K562 (cell line): ENCODE measurements around the gene SEMA5A. TPM values are rescaled to one million over a fixed set of nuclear protein-coding genes. Genes with fewer than 3 reads are reported as not detected.

Experiments
- ATAC-seq: fragments of 200-7000 bp; cut with Tn5 transposase; 3 replicates; pipeline ENCODE4 v1.9.1; 2020; ENCODE audit warnings: moderate library complexity
- BruUV-seq: library from RNA; stranded (reverse); fragments of 400-500 nt; replicated peaks from 2 replicates; lab custom pipeline; 2021; lab: Mats Ljungman, UMichigan
- CTCF ChIA-PET: fragments of 300-600 bp; formaldehyde crosslinking; extraction: SDS; loops from one replicate; lab custom pipeline; 2021; ENCODE audit warnings: low intra/inter-chr PET ratio; lab: Yijun Ruan, JAX
- POLR2A ChIA-PET: fragments of 300-600, 350-650 bp; sonication (Branson Sonifier 250); formaldehyde crosslinking; extraction: SDS; loops from one replicate; lab custom pipeline; 2021; ENCODE audit warnings: antibody characterized with exemption, inconsistent platforms; lab: Yijun Ruan, JAX
- DNase-seq, 4 experiments: peaks; one replicate each; pipeline versions ENCODE4 v3.0.0 to v3.0.0-alpha.2; 2011 to 2018; ENCODE audit warnings: low spot score in 3 of 4, mixed read lengths in 3 of 4; ENCODE audit errors: extremely low read depth in 1 of 4
- FAIRE-seq: peaks from 2 replicates; lab custom pipeline; 2011; peaks lifted over from hg19 to GRCh38; lab: Jason Lieb, UNC
- H2AFZ ChIP-seq: 2 replicates; pipeline ENCODE4 v1.6.0; 2011; ENCODE audit warnings: low read depth, low read length, control low read depth, inconsistent platforms
- H3K27ac ChIP-seq: fragments of 200-600 bp; 3 replicates; pipeline ENCODE4 v1.8.0; 2011; ENCODE audit warnings: low read depth, mild to moderate bottlenecking, control low read depth, inconsistent platforms, low read length, moderate library complexity, mixed read lengths; ENCODE audit errors: extremely low read depth
- H3K27me3 ChIP-seq, 2 experiments: fragments of 300-600 bp in 1 of 2; 2 replicates in 1 of 2; 3 replicates in 1 of 2; pipeline versions ENCODE4 v1.6.0 to v1.8.0; 2011; ENCODE audit warnings: inconsistent platforms in 2 of 2, low read length in 2 of 2, mild to moderate bottlenecking in 1 of 2, mixed read lengths in 1 of 2, moderate library complexity in 1 of 2; ENCODE audit not compliant: control insufficient read depth in 2 of 2, insufficient read depth in 2 of 2
- H3K36me3 ChIP-seq: fragments of 300-600 bp; 3 replicates; pipeline ENCODE4 v1.8.0; 2011; ENCODE audit warnings: mild to moderate bottlenecking, low read length, inconsistent platforms; ENCODE audit not compliant: control insufficient read depth, insufficient read depth
- H3K4me1 ChIP-seq, 2 experiments: fragments of 200-600 bp in 1 of 2; replicated peaks in 1 of 2; 2 replicates in 1 of 2; 3 replicates in 1 of 2; pipeline versions ENCODE4 v1.5.1 to v1.8.0; 2011; ENCODE audit warnings: inconsistent platforms in 2 of 2, low read length in 2 of 2, mild to moderate bottlenecking in 1 of 2, mixed read lengths in 1 of 2, moderate library complexity in 1 of 2; ENCODE audit not compliant: control insufficient read depth in 2 of 2, insufficient read depth in 2 of 2
- H3K4me2 ChIP-seq: 2 replicates; pipeline ENCODE4 v1.6.1; 2011; ENCODE audit warnings: low read length, control low read depth, inconsistent platforms, mixed read lengths; ENCODE audit not compliant: insufficient read depth
- H3K4me3 ChIP-seq: fragments of 200-600 bp; sonication (generic), shearing (Covaris generic); 2 replicates; pipeline ENCODE4 v1.5.1; 2016; ENCODE audit warnings: control low read depth, inconsistent platforms
- H3K79me2 ChIP-seq: fragments of 200-600 bp; 3 replicates; pipeline ENCODE4 v1.8.0; 2011; ENCODE audit warnings: low read length, inconsistent platforms; ENCODE audit not compliant: control insufficient read depth, insufficient read depth
- H3K9ac ChIP-seq, 2 experiments: 2 replicates each; pipeline versions ENCODE4 v1.6.0 to v1.6.1; 2011; ENCODE audit warnings: low read depth in 2 of 2, low read length in 2 of 2, control low read depth in 1 of 2, inconsistent platforms in 1 of 2, mild to moderate bottlenecking in 1 of 2, mixed read lengths in 1 of 2; ENCODE audit not compliant: insufficient read depth in 1 of 2
- H3K9me1 ChIP-seq: one replicate; pipeline ENCODE4 v1.6.0; 2011; ENCODE audit warnings: inconsistent platforms, mild to moderate bottlenecking, low read length, moderate library complexity; ENCODE audit not compliant: control insufficient read depth, insufficient read depth
- H3K9me3 ChIP-seq: replicated peaks from 2 replicates; pipeline ENCODE4 v1.5.1; 2011; ENCODE audit warnings: low read depth, low read length, inconsistent platforms; ENCODE audit not compliant: control insufficient read depth, insufficient read depth
- H4K20me1 ChIP-seq: replicated peaks from 2 replicates; pipeline ENCODE4 v1.6.1; 2011; ENCODE audit warnings: low read length, inconsistent platforms, mixed read lengths; ENCODE audit not compliant: control insufficient read depth, insufficient read depth
- HNRNPUL1 ChIP-seq: fragments of 200-400 bp; formaldehyde crosslinking; IDR thresholded peaks from 2 replicates; pipeline ENCODE4 v1.6.1; 2017; ENCODE audit warnings: low read length
- IFI16 ChIP-seq: fragments of 250-450 bp; sonication (Bioruptor Pico); IDR thresholded peaks from 2 replicates; pipeline ENCODE4 v2.1.2; 2022; ENCODE audit warnings: mild to moderate bottlenecking, inconsistent platforms
- NONO ChIP-seq, 2 experiments: fragments of 200-400 bp in 1 of 2; fragments of 450-650 bp in 1 of 2; formaldehyde crosslinking in 1 of 2; IDR thresholded peaks; 2 replicates each; pipeline ENCODE4 v1.6.1; 2017; ENCODE audit warnings: low read depth in 2 of 2, mild to moderate bottlenecking in 2 of 2, moderate library complexity in 2 of 2, low read length in 1 of 2
- OTX1 ChIP-seq: fragments of 450-650 bp; formaldehyde crosslinking; IDR thresholded peaks from 2 replicates; pipeline ENCODE4 v1.4.0; 2022; ENCODE audit warnings: mild to moderate bottlenecking
- PHB ChIP-seq: fragments of 250-450 bp; sonication (Bioruptor Pico); IDR thresholded peaks from 2 replicates; pipeline ENCODE4 v1.5.0; 2021
- PTTG1 ChIP-seq: fragments of 450-650 bp; IDR thresholded peaks from 2 replicates; pipeline ENCODE4 v1.6.1; 2016; ENCODE audit warnings: low read depth, mild to moderate bottlenecking, missing genetic modification characterization, missing compliant biosample characterization
- SMARCA4 ChIP-seq: fragments of 450-650 bp; IDR thresholded peaks from 2 replicates; pipeline ENCODE4 v1.6.1; 2016
- SRF ChIP-seq, 2 experiments: fragments of 250-450, 450-650 bp in 1 of 2; sonication (Bioruptor Pico) in 1 of 2; sonication (generic) in 1 of 2; formaldehyde crosslinking; IDR thresholded peaks; 2 replicates each; pipeline versions ENCODE4 v1.5.0 to v1.5.1; 2020 to 2022; ENCODE audit warnings: mild to moderate bottlenecking in 1 of 2, missing genetic modification reagents in 1 of 2
- ZNF239 ChIP-seq: fragments of 250-450 bp; sonication (Bioruptor Pico); IDR thresholded peaks from 2 replicates; pipeline ENCODE4 v1.4.0; 2020; ENCODE audit warnings: mild to moderate bottlenecking
- ZNF431 ChIP-seq: sonication (generic); formaldehyde crosslinking; IDR thresholded peaks from 2 replicates; pipeline ENCODE4 v1.8.0; 2022; ENCODE audit warnings: mild to moderate bottlenecking, missing genetic modification reagents
- ZNF444 ChIP-seq: fragments of 250-450 bp; sonication (Bioruptor Pico); IDR thresholded peaks from 2 replicates; pipeline ENCODE4 v1.4.0; 2020; ENCODE audit warnings: mild to moderate bottlenecking, moderate library complexity
- ZNF583 ChIP-seq: fragments of 250-450 bp; sonication (Bioruptor Pico); IDR thresholded peaks from 2 replicates; pipeline ENCODE4 v1.4.0; 2020
- ZNF699 ChIP-seq: fragments of 250-450 bp; sonication (Bioruptor Pico); IDR thresholded peaks from 2 replicates; pipeline ENCODE4 v1.8.0; 2021; ENCODE audit warnings: mild to moderate bottlenecking, moderate library complexity; ENCODE audit not compliant: insufficient replicate concordance
- whole genome bisulfite sequencing: fragments of 100-300 bp; shearing (Covaris generic); methylation state at CpG from one replicate; pipeline ENCODE4 v1.1.6; 2016; ENCODE audit warnings: low coverage, mixed read lengths; ENCODE audit not compliant: insufficient coverage; ENCODE audit errors: missing lambda C conversion rate; 5-methylcytosine and 5-hydroxymethylcytosine counted together
- in situ Hi-C: fragments of 300-500 bp; cut with MboI; formaldehyde crosslinking; loops from 4 replicates; pipeline ENCODE4 v1.15.0; 2018; ENCODE audit warnings: inconsistent platforms, mixed read lengths
- intact Hi-C: fragments of 100-400 bp; cut with micrococcal nuclease; formaldehyde crosslinking; loops from 2 replicates; pipeline ENCODE4 v1.14.2; 2022
- polyA plus RNA-seq, 8 experiments: library from polyadenylated mRNA; depleted of rRNA in 4 of 8; stranded (reverse) in 5 of 8; unstranded in 3 of 8; fragments of >200 nt; fragmentation: Nextera tagmentation in 2 of 8; fragmentation: Illumina TruSeq in 1 of 8; extraction: Ambion mirVana in 2 of 8; extraction: Trizol in 1 of 8; gene quantifications; 2 replicates each; pipeline versions ENCODE4 v1.2.1 to v1.2.3, GENCODE V29; 2011 to 2014; ENCODE audit warnings: inconsistent platforms in 1 of 8, missing spikeins in 1 of 8
- total RNA-seq, 7 experiments: library from RNA; depleted of rRNA in 6 of 7; stranded (reverse); fragments of >200 nt in 6 of 7; fragmentation: Illumina TruSeq in 2 of 7; extraction: Trizol in 2 of 7; gene quantifications; 2 replicates each; pipeline versions ENCODE4 v1.2.1 to v1.2.3, GENCODE V29; 2011 to 2021; ENCODE audit warnings: low replicate concordance in 1 of 7
- TF ChIP-seq, protein P1 (sequence below): fragments of 250-450 bp; sonication (Bioruptor Pico); IDR thresholded peaks from 2 replicates; pipeline ENCODE4 v1.9.0; 2021; ENCODE audit warnings: mild to moderate bottlenecking, inconsistent platforms
- TF ChIP-seq, protein P2 (sequence below), 2 experiments: fragments of 450-650 bp in 1 of 2; sonication (generic) in 1 of 2; formaldehyde crosslinking; conservative IDR thresholded peaks; 2 replicates each; pipeline versions ENCODE4 v1.4.0 to v1.8.1; 2020 to 2022; ENCODE audit warnings: mild to moderate bottlenecking in 1 of 2, missing genetic modification reagents in 1 of 2

Gene SEMA5A
- total and polyA plus RNA-seq, 9 of the 15 experiments (the other 6 are each of a cell fraction or from before 2014, with no cell fraction given): 0.02 TPM; not detected in 8

DNA sequence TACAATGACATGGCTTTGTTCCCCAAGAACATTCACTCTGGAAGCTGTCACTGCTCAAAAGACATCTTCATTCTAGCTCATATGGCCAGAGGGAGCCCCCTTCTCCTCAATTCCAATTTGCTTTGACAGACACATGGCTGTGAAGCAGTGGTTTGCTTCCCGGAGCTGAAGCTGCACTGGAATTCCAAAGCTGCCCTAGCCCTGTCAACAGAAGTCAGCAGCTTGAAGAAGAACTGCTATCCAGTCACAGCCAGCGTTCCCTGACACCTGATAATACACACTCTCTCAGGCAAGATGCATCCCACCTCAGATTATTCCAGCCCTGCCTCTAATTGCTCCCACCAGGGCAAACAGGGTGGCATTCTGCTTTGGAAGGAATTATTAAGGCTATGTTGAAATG is 93.7 kb downstream of the SEMA5A start:
- H2AFZ ChIP-seq: no peak overlapping the region
- H3K79me2 ChIP-seq: no peaks in the 10 kb centered on the region
- 0% methylated on average over 2 of the region's 2 CpGs for WGBS
- CTCF ChIA-PET: no interaction called here
- H3K4me2 ChIP-seq: no peak overlapping the region
- DNase-seq: no peak
- no peaks in the 10 kb centered on the region for H3K36me3 ChIP-seq
- TF ChIP-seq, protein P1, sequence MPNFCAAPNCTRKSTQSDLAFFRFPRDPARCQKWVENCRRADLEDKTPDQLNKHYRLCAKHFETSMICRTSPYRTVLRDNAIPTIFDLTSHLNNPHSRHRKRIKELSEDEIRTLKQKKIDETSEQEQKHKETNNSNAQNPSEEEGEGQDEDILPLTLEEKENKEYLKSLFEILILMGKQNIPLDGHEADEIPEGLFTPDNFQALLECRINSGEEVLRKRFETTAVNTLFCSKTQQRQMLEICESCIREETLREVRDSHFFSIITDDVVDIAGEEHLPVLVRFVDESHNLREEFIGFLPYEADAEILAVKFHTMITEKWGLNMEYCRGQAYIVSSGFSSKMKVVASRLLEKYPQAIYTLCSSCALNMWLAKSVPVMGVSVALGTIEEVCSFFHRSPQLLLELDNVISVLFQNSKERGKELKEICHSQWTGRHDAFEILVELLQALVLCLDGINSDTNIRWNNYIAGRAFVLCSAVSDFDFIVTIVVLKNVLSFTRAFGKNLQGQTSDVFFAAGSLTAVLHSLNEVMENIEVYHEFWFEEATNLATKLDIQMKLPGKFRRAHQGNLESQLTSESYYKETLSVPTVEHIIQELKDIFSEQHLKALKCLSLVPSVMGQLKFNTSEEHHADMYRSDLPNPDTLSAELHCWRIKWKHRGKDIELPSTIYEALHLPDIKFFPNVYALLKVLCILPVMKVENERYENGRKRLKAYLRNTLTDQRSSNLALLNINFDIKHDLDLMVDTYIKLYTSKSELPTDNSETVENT (CRISPR knock-in tag): no peak
- no peak for TF ChIP-seq ZNF444 (CRISPR knock-in tag)
- no peak for TF ChIP-seq ZNF431 (CRISPR knock-in tag)
- no peaks in the 10 kb centered on the region for H3K4me1 ChIP-seq
- intact Hi-C loops (no loop called here), in situ Hi-C loops (no loop called here)
- no peaks in the 10 kb centered on the region for H3K9me1 ChIP-seq
- FAIRE-seq: no peak
- no peaks in the 10 kb centered on the region for H3K27me3 ChIP-seq
- H3K4me3 ChIP-seq: no peak overlapping the region
- POLR2A ChIA-PET: no interaction called here
- no peak for ATAC-seq
- no peaks in the 10 kb centered on the region for H3K9me3 ChIP-seq
- no peak overlapping the region for H3K9ac ChIP-seq
- no peaks in the 10 kb centered on the region for H4K20me1 ChIP-seq
- no TSS peak for BruUV-seq
- H3K27ac ChIP-seq: no peak overlapping the region

- CTCF ChIA-PET: no interaction called here
- Histone ChIP-seq H3K9ac (no peak overlapping the region), H4K20me1 (no peaks in the 10 kb centered on the region), H3K79me2 (no peaks in the 10 kb centered on the region), H3K27ac (no peak overlapping the region), H3K36me3 (no peaks in the 10 kb centered on the region), H2AFZ (no peak overlapping the region), H3K9me1 (no peaks in the 10 kb centered on the region), H3K4me2 (no peak overlapping the region), H3K9me3 (no peaks in the 10 kb centered on the region), H3K27me3 (no peaks in the 10 kb centered on the region), H3K4me3 (no peak overlapping the region), H3K4me1 (no peaks in the 10 kb centered on the region)
- POLR2A ChIA-PET: interaction anchor here (0.6 to 0.8 kb wide), 2 partner anchors 17 to 37 kb away, joined by 3 read pairs; no protein-coding TSS in a partner anchor
- no peak for FAIRE-seq
- WGBS: 1% methylated on average over 4 of the region's 4 CpGs
- ATAC-seq: no peak
- intact Hi-C loops: no loop called here
- DNase-seq: no peak
- in situ Hi-C loops: no loop called here
- no TSS peak for BruUV-seq
- TF ChIP-seq ZNF699 (CRISPR knock-in tag) (no peak), OTX1 (CRISPR knock-in tag) (no peak), SMARCA4 (no peak), HNRNPUL1 (no peak), PTTG1 (tag) (no peak), NONO (IDR thresholded peaks at IDR 0.05; ENCODE audit: low read depth in 2 of 2, low read length in 1 of 2) (no peak), SRF (CRISPR knock-in tag; IDR thresholded peaks at IDR 0.05) (no peak), PHB (CRISPR knock-in tag) (no peak), ZNF583 (CRISPR knock-in tag) (no peak), IFI16 (no peak), ZNF239 (CRISPR knock-in tag) (no peak)
- TF ChIP-seq, protein P2, sequence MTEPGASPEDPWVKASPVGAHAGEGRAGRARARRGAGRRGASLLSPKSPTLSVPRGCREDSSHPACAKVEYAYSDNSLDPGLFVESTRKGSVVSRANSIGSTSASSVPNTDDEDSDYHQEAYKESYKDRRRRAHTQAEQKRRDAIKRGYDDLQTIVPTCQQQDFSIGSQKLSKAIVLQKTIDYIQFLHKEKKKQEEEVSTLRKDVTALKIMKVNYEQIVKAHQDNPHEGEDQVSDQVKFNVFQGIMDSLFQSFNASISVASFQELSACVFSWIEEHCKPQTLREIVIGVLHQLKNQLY (CRISPR knock-in tag; conservative IDR thresholded peaks at IDR 0.05): no peak
These were observed 94.8 kb downstream of the SEMA5A start for GRCh38 chr5:9451037-9451436.
